Measurements from ENCODE around the gene HECTD3.
A peak's percentile ranks its signal among the peaks of the same experiment; 100 is the strongest.

HECTD3 gene

GRCh38 chr1:45010855-45011811 lies at the start of gene HECTD3:
Gene HECTD3, minus strand, starts transcription at chr1:45011324. Its CDS starts 67 bp downstream, at chr1:45011257.
- H3K27me3 Mint-ChIP-seq (ENCODE audit: low read depth) = no peaks in the 10 kb centered on the region
- H3K9me3 Mint-ChIP-seq = no peaks in the 10 kb centered on the region
- H3K36me3 Mint-ChIP-seq (ENCODE audit: low read depth) = peaks cover 18% of the 10 kb centered on the region
- H3K4me1 Mint-ChIP-seq (ENCODE audit: low read depth) = peaks cover 28% of the 10 kb centered on the region
- H3K27ac Mint-ChIP-seq = peak within 1 kb of the TSS; percentile 80
- H3K4me3 Mint-ChIP-seq = peak within 1 kb of the TSS; percentile 86

DNA sequence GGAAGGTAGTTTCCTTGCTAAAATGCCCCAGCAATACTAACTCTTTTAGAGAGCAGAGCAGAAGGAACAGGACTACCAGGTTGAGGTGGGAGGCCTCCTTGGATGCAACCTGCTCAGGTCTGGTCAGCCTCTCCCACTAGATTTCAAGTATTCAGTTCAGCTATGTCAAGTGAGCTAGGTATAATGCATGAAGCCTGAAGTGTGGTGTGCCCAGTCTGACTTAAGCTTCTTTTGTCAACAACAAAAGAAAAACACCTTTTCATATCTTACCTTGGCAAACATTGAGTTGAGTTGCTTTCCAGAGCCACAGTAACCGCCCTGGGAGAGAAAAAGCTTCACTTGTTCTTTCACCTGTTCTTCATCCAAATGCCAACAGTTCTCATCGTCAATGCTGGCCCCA lies 48.7 kb upstream of the HECTD3 start:
- no peaks in the 10 kb centered on the region for H3K4me1 Mint-ChIP-seq (ENCODE audit: low read depth)
- no peaks in the 10 kb centered on the region for H3K27me3 Mint-ChIP-seq (ENCODE audit: low read depth)
- no peak overlapping the region for H3K4me3 Mint-ChIP-seq
- no peaks in the 10 kb centered on the region for H3K36me3 Mint-ChIP-seq (ENCODE audit: low read depth)
- no peak overlapping the region for H3K27ac Mint-ChIP-seq
- H3K9me3 Mint-ChIP-seq = no peaks in the 10 kb centered on the region

GRCh38 chr1:45057542-45057941 lies 46.4 kb upstream of the HECTD3 start:
- no peaks in the 10 kb centered on the region for H3K4me1 Mint-ChIP-seq (ENCODE audit: low read depth)

DNA sequence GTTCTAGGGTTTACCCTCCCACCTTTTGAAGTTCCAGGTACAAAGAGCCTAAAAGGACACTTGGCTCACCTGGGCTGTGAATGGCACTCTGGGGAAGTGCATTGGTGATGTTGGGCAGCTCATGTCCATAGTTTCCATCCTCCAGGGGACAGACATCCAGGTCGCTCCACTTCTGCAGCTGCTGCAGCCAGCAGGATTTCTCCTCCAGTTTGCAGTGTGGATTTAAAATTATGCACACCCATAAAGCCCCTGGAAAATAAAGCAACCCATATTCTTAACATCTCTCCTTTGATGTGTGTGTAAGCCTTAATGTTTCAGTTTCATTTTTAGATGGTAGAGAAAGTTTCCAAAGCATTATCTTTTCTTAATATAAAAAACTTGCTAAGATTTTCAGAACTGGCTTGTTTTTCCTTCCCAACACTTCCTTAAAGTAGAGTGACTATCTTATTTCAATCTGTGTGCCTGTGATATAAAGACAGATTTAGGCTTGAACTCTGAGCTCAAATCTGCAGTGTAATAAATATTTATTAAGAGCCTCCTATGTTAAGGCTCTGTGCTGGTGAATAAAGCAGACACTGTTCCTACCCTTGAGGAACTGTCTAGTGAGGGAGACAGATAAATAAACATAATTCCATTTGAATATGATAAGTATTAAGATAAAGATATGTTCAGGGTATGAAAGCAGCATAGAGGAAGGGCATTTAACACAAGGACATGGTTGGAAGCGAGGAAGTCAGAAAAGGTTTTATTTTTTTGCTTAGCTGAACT lies 40.1 kb upstream of the HECTD3 start:
- peaks cover 10% of the 10 kb centered on the region for H3K4me1 Mint-ChIP-seq (ENCODE audit: low read depth)
- no peaks in the 10 kb centered on the region for H3K27me3 Mint-ChIP-seq (ENCODE audit: low read depth)
- H3K27ac Mint-ChIP-seq = peak overlapping the region; percentile 5
- H3K9me3 Mint-ChIP-seq = no peaks in the 10 kb centered on the region
- H3K36me3 Mint-ChIP-seq (ENCODE audit: low read depth) = no peaks in the 10 kb centered on the region
- H3K4me3 Mint-ChIP-seq = peak overlapping the region; percentile 24

More at GRCh38 chr1:45057542-45057941, 46.4 kb upstream of the HECTD3 start:
- Mint-ChIP-seq H3K9me3 (no peaks in the 10 kb centered on the region), H3K27ac (no peak overlapping the region), H3K36me3 (ENCODE audit: low read depth) (no peaks in the 10 kb centered on the region), H3K27me3 (ENCODE audit: low read depth) (no peaks in the 10 kb centered on the region), H3K4me3 (no peak overlapping the region)

- no peaks in the 10 kb centered on the region for H3K27me3 Mint-ChIP-seq (ENCODE audit: low read depth)
- H3K27ac Mint-ChIP-seq = no peak overlapping the region
- H3K4me3 Mint-ChIP-seq = no peak overlapping the region
- no peaks in the 10 kb centered on the region for H3K9me3 Mint-ChIP-seq
- H3K4me1 Mint-ChIP-seq (ENCODE audit: low read depth) = peaks cover 10% of the 10 kb centered on the region
- no peaks in the 10 kb centered on the region for H3K36me3 Mint-ChIP-seq (ENCODE audit: low read depth)
These were observed 35.9 kb upstream of the HECTD3 start for GRCh38 chr1:45047032-45047431.

GRCh38 chr1:45044916-45045315 lies 33.8 kb upstream of the HECTD3 start:
- H3K4me3 Mint-ChIP-seq = no peak overlapping the region
- H3K9me3 Mint-ChIP-seq = no peaks in the 10 kb centered on the region
- H3K36me3 Mint-ChIP-seq (ENCODE audit: low read depth) = no peaks in the 10 kb centered on the region
- H3K4me1 Mint-ChIP-seq (ENCODE audit: low read depth) = no peaks in the 10 kb centered on the region
- H3K27ac Mint-ChIP-seq = no peak overlapping the region
- no peaks in the 10 kb centered on the region for H3K27me3 Mint-ChIP-seq (ENCODE audit: low read depth)

DNA sequence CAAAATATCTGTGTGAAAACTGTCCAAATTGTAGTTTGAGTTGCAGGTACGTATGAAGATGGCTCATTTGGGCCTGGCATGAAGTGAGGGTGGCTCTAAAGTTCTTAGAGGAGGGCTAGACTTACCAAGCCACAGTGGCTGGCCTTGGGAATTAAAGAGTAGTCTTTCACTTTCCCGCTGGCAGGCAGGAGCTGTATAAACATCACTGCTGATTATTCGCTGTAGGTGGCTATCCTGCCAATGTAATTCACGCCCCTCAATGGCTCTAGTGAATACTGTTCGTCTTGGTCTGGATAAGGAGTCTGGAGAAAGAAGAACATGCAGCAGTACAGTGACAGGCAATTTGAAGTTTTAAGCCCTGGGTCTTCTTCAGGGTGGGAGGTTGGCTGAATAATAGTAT lies 32.0 kb upstream of the HECTD3 start:
- no peaks in the 10 kb centered on the region for H3K27me3 Mint-ChIP-seq (ENCODE audit: low read depth)

GRCh38 chr1:45040297-45040696 lies 29.2 kb upstream of the HECTD3 start:
- Mint-ChIP-seq H3K9me3 (no peaks in the 10 kb centered on the region), H3K27me3 (ENCODE audit: low read depth) (no peaks in the 10 kb centered on the region), H3K4me3 (no peak overlapping the region), H3K27ac (no peak overlapping the region), H3K36me3 (ENCODE audit: low read depth) (no peaks in the 10 kb centered on the region), H3K4me1 (ENCODE audit: low read depth) (peaks cover 5% of the 10 kb centered on the region)

More for the DNA sequence above, 32.0 kb upstream of the HECTD3 start:
- no peaks in the 10 kb centered on the region for H3K36me3 Mint-ChIP-seq (ENCODE audit: low read depth)
- H3K4me3 Mint-ChIP-seq = no peak overlapping the region
- H3K4me1 Mint-ChIP-seq (ENCODE audit: low read depth) = no peaks in the 10 kb centered on the region
- H3K9me3 Mint-ChIP-seq = no peaks in the 10 kb centered on the region
- no peak overlapping the region for H3K27ac Mint-ChIP-seq

DNA sequence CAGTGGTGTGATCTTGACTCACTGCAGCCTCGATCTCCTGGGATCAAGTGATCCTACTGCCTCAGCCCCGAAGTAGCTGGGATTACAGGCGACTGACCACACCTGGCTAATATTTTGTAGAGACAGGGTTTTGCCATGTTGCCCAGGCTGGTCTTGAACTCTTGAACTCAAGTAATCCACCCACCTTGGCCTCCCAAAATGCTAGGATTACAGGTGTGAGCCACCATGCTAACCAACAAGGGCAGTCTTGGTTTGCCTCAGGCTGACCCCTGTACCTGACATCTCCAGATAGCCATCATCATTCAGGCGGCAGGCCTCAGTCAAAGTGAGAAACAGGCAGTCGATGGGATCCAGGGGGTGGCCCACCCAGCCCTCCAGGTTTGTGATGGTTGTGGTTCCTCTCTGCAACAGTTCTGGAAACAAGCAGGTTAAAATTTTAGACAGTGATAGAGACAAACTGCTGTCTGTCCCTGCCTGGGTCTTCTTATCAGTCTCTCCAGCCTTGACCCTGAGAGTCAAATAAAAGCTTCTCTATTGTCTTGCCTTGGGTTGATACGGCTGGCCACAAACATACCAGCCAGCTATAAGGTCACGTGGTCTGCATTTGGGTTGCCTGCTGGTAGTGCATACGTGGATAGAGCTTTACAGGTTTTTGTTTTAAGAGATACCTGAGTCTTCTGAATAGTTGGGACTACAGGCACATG lies 27.7 kb upstream of the HECTD3 start:
- H3K27me3 Mint-ChIP-seq (ENCODE audit: low read depth) = no peaks in the 10 kb centered on the region
- no peaks in the 10 kb centered on the region for H3K9me3 Mint-ChIP-seq
- no peak overlapping the region for H3K4me3 Mint-ChIP-seq
- no peaks in the 10 kb centered on the region for H3K36me3 Mint-ChIP-seq (ENCODE audit: low read depth)
- H3K4me1 Mint-ChIP-seq (ENCODE audit: low read depth) = peaks cover 5% of the 10 kb centered on the region
- no peak overlapping the region for H3K27ac Mint-ChIP-seq

DNA sequence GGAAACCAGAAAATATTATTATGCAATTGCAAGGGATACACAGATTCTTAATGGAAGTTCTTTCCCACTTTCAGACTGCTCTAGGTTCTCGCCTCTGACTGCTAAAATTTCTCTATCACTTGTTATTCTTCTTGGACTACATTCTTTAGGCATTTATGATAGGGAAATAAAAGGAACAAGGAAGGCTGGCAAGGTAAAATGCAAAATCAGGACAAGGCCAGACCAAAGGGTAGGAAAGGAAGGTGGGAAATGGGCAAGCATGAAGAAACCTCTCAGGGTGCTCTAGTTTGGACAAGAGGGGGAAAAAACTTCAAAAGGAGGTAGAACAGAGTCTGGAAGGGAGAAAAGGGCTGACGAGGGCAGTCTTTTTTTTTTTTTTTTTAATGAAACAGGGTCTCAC lies 27.1 kb upstream of the HECTD3 start:
- Mint-ChIP-seq H3K36me3 (ENCODE audit: low read depth) (no peaks in the 10 kb centered on the region), H3K27ac (no peak overlapping the region), H3K9me3 (no peaks in the 10 kb centered on the region), H3K4me1 (ENCODE audit: low read depth) (peaks cover 7% of the 10 kb centered on the region), H3K4me3 (no peak overlapping the region), H3K27me3 (ENCODE audit: low read depth) (no peaks in the 10 kb centered on the region)

- H3K9me3 Mint-ChIP-seq = no peaks in the 10 kb centered on the region
- no peak overlapping the region for H3K4me3 Mint-ChIP-seq
- no peaks in the 10 kb centered on the region for H3K36me3 Mint-ChIP-seq (ENCODE audit: low read depth)
- peaks cover 7% of the 10 kb centered on the region for H3K4me1 Mint-ChIP-seq (ENCODE audit: low read depth)
- H3K27ac Mint-ChIP-seq = no peak overlapping the region
- H3K27me3 Mint-ChIP-seq (ENCODE audit: low read depth) = no peaks in the 10 kb centered on the region
These were observed 26.3 kb upstream of the HECTD3 start for GRCh38 chr1:45037456-45037855.

DNA sequence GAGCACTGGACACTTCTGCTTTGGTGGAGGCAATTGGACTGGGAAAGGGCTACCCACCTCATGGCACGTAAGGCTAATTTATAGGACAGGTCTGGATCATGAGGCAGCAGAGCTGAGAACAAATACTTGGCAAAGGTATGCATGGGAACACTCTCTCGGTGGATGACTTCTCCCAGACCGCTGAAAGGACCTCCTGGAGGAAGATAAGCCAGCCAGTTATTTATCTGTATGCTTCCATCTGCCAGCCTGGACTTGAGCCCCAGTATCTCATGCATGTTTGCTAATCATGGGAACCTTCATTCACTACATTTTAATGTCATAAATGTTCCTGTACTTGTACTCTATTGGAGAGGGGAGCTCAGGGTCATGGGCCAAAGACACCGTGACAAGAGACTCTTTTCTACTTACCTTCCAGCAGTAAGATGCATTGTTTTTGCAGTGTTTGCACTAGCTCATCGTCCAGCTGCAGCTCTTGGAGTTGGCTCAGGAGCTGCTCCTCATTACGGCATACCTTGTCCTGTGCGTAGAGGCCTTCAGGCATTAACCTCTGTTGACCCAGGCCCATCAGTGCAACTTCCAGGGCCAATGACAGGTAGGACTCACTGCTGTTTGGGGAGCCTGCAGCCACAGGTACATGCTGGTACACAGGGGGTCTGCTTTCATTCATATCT lies 24.6 kb upstream of the HECTD3 start:
- H3K27ac Mint-ChIP-seq = no peak overlapping the region

DNA sequence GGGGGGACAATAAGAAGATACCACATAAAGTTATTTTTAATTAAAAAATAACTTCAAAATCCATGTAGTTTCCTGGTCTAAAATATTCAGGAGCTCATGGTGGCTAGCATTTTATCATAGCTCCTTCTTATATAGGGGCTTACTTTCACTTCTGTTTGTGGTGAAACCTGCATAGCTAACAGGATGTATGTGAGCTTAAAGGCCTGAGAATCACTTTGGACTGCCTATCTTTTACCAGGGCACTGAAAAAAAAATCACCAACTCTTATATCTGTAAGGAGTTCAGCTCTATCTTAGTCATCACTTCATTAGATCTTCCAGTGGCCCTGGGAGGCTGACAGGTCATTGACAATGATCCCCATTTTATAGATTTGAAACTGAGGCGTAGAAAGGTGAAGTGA lies 22.2 kb upstream of the HECTD3 start:
- Mint-ChIP-seq H3K4me1 (ENCODE audit: low read depth) (peaks cover 7% of the 10 kb centered on the region), H3K27ac (no peak overlapping the region), H3K4me3 (no peak overlapping the region), H3K36me3 (ENCODE audit: low read depth) (no peaks in the 10 kb centered on the region), H3K27me3 (ENCODE audit: low read depth) (no peaks in the 10 kb centered on the region), H3K9me3 (no peaks in the 10 kb centered on the region)

More for the DNA sequence above, 24.6 kb upstream of the HECTD3 start:
- Mint-ChIP-seq H3K27me3 (ENCODE audit: low read depth) (no peaks in the 10 kb centered on the region), H3K4me3 (no peak overlapping the region), H3K9me3 (no peaks in the 10 kb centered on the region), H3K36me3 (ENCODE audit: low read depth) (no peaks in the 10 kb centered on the region), H3K4me1 (ENCODE audit: low read depth) (peaks cover 7% of the 10 kb centered on the region)

- no peaks in the 10 kb centered on the region for H3K27me3 Mint-ChIP-seq (ENCODE audit: low read depth)
- no peak overlapping the region for H3K27ac Mint-ChIP-seq
- H3K4me3 Mint-ChIP-seq = no peak overlapping the region
- H3K36me3 Mint-ChIP-seq (ENCODE audit: low read depth) = no peaks in the 10 kb centered on the region
- peaks cover 7% of the 10 kb centered on the region for H3K4me1 Mint-ChIP-seq (ENCODE audit: low read depth)
- H3K9me3 Mint-ChIP-seq = no peaks in the 10 kb centered on the region
These were observed 21.7 kb upstream of the HECTD3 start for GRCh38 chr1:45032837-45033236.

All from T-helper 1 cell treated with Interleukin-12 subunit alpha and Interleukin-12 subunit beta and Interleukin-4 antibody, amounts not matched to agents 30 μg/mL and 1 μg/mL, for 36 hours (primary cell).